Measurements from ENCODE around the gene EYS.
"Not testable (repeated sequence)": the region's sequence is repeated elsewhere in the genome, so short reads cannot be mapped to it uniquely, and the experiment has no call there.

The EYS gene

GRCh38 chr6:63926950-63927927 lies 1779.8 kb downstream of the EYS start:
- DNase-seq, result no peak

GRCh38 chr6:63926258-63926780 lies 1780.7 kb downstream of the EYS start:
- no peak for DNase-seq

- DNase-seq, result peak; percentile 43 to 53
Measured at GRCh38 chr6:63923139-63923739, 1783.8 kb downstream of the EYS start.

- no peak for DNase-seq
Measured at GRCh38 chr6:63919556-63920110, 1787.4 kb downstream of the EYS start.

- DNase-seq, result no peak
Measured at GRCh38 chr6:63912887-63913286, 1794.1 kb downstream of the EYS start.

GRCh38 chr6:63910863-63911551 lies 1796.0 kb downstream of the EYS start:
- DNase-seq, result no peak

- DNase-seq, result peak in 1 of 2 experiments; percentile 8
Measured at GRCh38 chr6:63904650-63905248, 1802.3 kb downstream of the EYS start.

GRCh38 chr6:63899550-63899949 lies 1807.5 kb downstream of the EYS start:
- DNase-seq, result no peak

GRCh38 chr6:63897952-63898351 lies 1809.1 kb downstream of the EYS start:
- DNase-seq, result no peak

GRCh38 chr6:63897459-63897858 lies 1809.6 kb downstream of the EYS start:
- no peak for DNase-seq

GRCh38 chr6:63888416-63888815 lies 1818.6 kb downstream of the EYS start:
- no peak for DNase-seq

- DNase-seq, result not testable (repeated sequence)
Measured at GRCh38 chr6:63887804-63888203, 1819.2 kb downstream of the EYS start.

GRCh38 chr6:63887002-63887751 lies 1819.8 kb downstream of the EYS start:
- DNase-seq, result no peak

- no peak for DNase-seq
Measured at GRCh38 chr6:63886341-63886740, 1820.7 kb downstream of the EYS start.

- no peak for DNase-seq
Measured at GRCh38 chr6:63883597-63883996, 1823.4 kb downstream of the EYS start.

- no peak for DNase-seq
Measured at GRCh38 chr6:63882208-63882607, 1824.8 kb downstream of the EYS start.

- DNase-seq, result no peak
Measured at GRCh38 chr6:63881791-63882190, 1825.2 kb downstream of the EYS start.

- no peak for DNase-seq
Measured at GRCh38 chr6:63872233-63872632, 1834.8 kb downstream of the EYS start.

GRCh38 chr6:63868351-63868750 lies 1838.7 kb downstream of the EYS start:
- DNase-seq, result no peak

GRCh38 chr6:63864671-63865318 lies 1842.2 kb downstream of the EYS start:
- no peak for DNase-seq

GRCh38 chr6:63864061-63864460 lies 1843.0 kb downstream of the EYS start:
- no peak for DNase-seq

Measured in NCI-H2081 (cell line).